RWPE2 (cell line): Measurements from ENCODE around the gene ITPR3.
A peak's percentile ranks its signal among the peaks of the same experiment; 100 is the strongest.

ENCODE experiments used
- ATAC-seq: fragments of 200-7000 bp; cut with Tn5 transposase; 3 replicates; pipeline ENCODE4 v1.9.1; 2021; ENCODE audit warnings: low read depth
- DNase-seq: peaks from one replicate; pipeline ENCODE4 v3.0.0-alpha.2; 2020; ENCODE audit warnings: low spot score
- H3K27ac ChIP-seq: fragments of 450-650 bp; 2 replicates; pipeline ENCODE4 v1.5.1; 2017; ENCODE audit warnings: mild to moderate bottlenecking; ENCODE audit not compliant: poor library complexity, severe bottlenecking
- H3K27me3 ChIP-seq: fragments of 250-450 bp; sonication (Bioruptor Pico); 2 replicates; pipeline ENCODE4 v1.5.1; 2021; ENCODE audit warnings: mild to moderate bottlenecking, moderate library complexity; ENCODE audit not compliant: insufficient read depth, poor library complexity, severe bottlenecking
- H3K36me3 ChIP-seq: fragments of 250-450 bp; sonication (Bioruptor Pico); 2 replicates; pipeline ENCODE4 v1.5.1; 2020; ENCODE audit warnings: low read depth, mild to moderate bottlenecking, moderate library complexity
- H3K4me1 ChIP-seq: fragments of 250-450 bp; sonication (Bioruptor Pico); 2 replicates; pipeline ENCODE4 v1.5.1; 2021; ENCODE audit warnings: mild to moderate bottlenecking, moderate library complexity; ENCODE audit not compliant: insufficient read depth, poor library complexity, severe bottlenecking
- H3K4me3 ChIP-seq: fragments of 250-450 bp; sonication (Bioruptor Pico); 2 replicates; pipeline ENCODE4 v1.5.1; 2021; ENCODE audit warnings: mild to moderate bottlenecking, moderate library complexity; ENCODE audit not compliant: severe bottlenecking
- H3K9me3 ChIP-seq: fragments of 250-450 bp; sonication (Bioruptor Pico); 2 replicates; pipeline ENCODE4 v1.5.1; 2021; ENCODE audit warnings: mild to moderate bottlenecking, moderate library complexity; ENCODE audit not compliant: severe bottlenecking
- TF ChIP-seq, protein P1 (sequence below): fragments of 450-650 bp; IDR thresholded peaks from one replicate; pipeline ENCODE4 v1.5.1; 2017; ENCODE audit warnings: mild to moderate bottlenecking, moderate library complexity; ENCODE audit not compliant: poor library complexity, severe bottlenecking

The ITPR3 gene

DNA sequence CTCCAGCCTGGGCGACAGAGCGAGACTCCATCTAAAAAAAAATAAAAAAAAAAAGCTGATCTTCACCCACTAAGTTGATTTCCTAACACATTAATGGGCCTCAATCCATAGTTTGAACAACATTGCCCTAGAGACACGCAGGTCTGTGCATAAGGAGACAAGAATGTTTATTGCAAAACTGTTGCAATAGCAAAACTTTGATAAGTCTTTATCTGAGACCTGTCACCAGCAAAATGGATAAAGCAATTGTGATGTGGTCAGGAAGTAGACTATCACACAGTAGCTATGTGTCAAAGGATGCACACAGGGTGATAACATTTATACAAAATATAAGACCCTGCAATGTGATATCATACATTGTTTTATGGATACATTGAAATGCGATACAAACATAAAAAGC is 4.2 kb upstream of the ITPR3 start:
- H3K9me3 ChIP-seq = no peaks in the 10 kb centered on the region
- ATAC-seq = no peak
- H3K27ac ChIP-seq = no peak overlapping the region
- DNase-seq = no peak
- TF ChIP-seq, protein P1, sequence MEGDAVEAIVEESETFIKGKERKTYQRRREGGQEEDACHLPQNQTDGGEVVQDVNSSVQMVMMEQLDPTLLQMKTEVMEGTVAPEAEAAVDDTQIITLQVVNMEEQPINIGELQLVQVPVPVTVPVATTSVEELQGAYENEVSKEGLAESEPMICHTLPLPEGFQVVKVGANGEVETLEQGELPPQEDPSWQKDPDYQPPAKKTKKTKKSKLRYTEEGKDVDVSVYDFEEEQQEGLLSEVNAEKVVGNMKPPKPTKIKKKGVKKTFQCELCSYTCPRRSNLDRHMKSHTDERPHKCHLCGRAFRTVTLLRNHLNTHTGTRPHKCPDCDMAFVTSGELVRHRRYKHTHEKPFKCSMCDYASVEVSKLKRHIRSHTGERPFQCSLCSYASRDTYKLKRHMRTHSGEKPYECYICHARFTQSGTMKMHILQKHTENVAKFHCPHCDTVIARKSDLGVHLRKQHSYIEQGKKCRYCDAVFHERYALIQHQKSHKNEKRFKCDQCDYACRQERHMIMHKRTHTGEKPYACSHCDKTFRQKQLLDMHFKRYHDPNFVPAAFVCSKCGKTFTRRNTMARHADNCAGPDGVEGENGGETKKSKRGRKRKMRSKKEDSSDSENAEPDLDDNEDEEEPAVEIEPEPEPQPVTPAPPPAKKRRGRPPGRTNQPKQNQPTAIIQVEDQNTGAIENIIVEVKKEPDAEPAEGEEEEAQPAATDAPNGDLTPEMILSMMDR = no peak
- peaks cover 22% of the 10 kb centered on the region for H3K4me1 ChIP-seq
- 0 out of 2 replicates have a peak, but pooled peaks cover 3% of the 10 kb centered on the region for H3K36me3 ChIP-seq
- no peaks in the 10 kb centered on the region for H3K27me3 ChIP-seq
- H3K4me3 ChIP-seq = no peak overlapping the region

DNA sequence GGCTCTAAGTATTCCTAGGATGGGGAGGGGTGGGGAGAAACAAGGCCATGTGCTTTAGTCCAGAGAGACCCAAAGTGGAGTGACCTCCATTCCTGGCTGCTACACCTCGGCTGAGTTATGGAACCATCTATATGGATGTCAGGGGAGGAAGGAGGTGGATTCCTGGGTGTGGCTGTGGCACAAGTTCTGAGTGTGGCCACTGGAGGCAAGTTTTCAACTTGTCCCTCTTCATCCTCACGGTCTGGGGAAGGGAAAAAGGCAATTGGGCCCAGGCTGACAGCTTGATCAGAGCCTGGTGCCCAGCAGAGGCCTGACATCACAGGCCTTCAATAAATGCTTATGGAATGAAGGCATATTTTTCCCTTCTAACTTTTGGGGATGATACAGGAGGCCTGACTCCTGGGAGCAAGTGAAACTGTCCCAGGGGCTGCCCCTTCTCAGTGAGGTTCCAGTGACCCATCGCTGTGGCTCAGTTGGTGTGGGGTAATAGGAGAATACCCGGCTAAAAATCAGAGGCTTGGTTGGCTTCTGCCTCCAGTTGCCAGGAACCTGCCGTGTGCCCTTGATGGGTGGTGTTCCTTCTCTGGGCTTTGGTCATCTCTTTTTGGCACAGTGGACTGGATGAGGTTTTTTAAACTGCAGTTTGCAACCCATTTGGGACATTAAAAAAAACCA is 1.8 kb upstream of the ITPR3 start:
- no peak for DNase-seq
- peaks cover 13% of the 10 kb centered on the region for H3K4me1 ChIP-seq

DNA sequence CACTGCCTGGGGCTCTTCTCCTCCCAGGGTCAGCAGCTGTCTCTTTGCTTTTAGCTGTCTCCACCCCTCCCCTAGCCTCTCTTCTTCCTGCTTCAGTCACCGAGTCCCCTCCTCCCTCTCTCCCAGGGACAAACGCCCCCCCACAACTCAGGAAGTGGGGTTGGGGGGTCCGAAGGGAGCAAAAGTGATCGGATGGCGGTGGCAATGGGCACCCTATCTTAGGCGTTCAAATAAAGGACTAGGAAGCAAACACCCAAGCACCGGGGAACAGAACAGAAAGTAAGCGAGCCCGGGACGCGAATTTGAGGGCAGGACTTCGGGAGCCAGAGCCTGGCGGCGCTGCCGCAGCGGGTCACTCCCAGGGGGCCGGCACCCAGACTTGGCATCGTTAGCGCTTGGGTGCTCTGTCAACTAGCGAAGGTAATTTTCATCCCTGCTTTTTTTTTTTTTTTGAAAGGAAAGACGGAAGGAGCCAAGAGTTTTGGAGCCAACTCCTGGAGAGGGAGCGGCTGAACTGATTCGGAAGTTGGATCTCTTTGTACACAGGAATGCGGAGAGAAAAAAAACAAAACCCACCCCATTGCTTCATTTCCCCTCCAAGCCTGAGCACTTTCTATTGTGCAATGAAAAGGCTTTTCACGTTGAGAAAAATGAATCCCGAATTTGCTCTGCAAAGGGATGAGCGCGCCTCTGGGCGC is 815 bp upstream of the ITPR3 start:
- Histone ChIP-seq H3K4me3 (peak overlapping the region; percentile 98), H3K36me3 (peaks cover 27% of the 10 kb centered on the region), H3K27ac (peak overlapping the region; percentile 96), H3K4me1 (peaks cover 13% of the 10 kb centered on the region), H3K9me3 (no peaks in the 10 kb centered on the region), H3K27me3 (no peaks in the 10 kb centered on the region)
- DNase-seq (no peak), ATAC-seq (0 out of 3 replicates have a peak, but pooled peaks have one; percentile 7)
- TF ChIP-seq, protein P1 = no peak

More for the DNA sequence above, 1.8 kb upstream of the ITPR3 start:
- TF ChIP-seq, protein P1 = peak; percentile 7
- Histone ChIP-seq H3K9me3 (no peaks in the 10 kb centered on the region), H3K36me3 (peaks cover 20% of the 10 kb centered on the region), H3K27ac (peak overlapping the region; percentile 96), H3K4me3 (no peak overlapping the region), H3K27me3 (no peaks in the 10 kb centered on the region)
- ATAC-seq = no peak

DNA sequence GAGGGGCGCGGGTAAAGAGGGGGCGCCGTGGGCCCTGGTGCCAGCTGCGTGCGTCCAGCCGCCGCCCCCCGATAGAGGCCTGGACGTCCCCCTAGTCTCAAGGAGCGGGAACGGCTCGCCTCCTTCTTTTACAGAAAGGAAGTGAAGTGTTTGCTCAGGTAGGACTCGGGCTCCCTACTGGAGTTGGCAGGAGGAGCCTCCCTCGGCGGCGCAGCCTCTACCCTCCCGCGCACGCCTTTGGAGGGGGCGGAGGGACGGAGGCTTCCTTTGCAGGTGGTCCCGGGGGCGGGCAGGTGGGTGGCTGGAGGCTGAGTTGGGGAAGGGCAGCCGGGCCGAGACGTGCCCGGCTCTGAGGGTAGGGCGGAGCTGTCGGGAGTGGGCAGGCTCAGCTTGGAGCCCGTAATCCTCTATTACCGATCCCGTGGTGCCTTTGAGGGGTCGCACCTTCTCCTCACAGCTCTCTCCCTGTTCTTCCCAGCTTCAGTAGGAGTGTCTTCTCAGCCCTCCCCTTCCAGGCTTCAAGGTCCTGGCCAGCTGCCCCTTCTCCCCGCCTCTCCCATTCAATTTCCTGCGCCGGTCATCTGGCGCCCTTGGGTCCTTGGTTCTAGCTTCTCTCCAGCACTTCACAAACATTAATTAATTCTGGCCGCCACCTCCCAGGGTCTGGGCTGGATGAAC is 728 bp downstream of the ITPR3 start:
- Histone ChIP-seq H3K4me1 (peaks cover 13% of the 10 kb centered on the region), H3K4me3 (peak overlapping the region; percentile 98), H3K9me3 (no peaks in the 10 kb centered on the region), H3K36me3 (peaks cover 42% of the 10 kb centered on the region), H3K27ac (peak overlapping the region; percentile 96), H3K27me3 (no peaks in the 10 kb centered on the region)
- DNase-seq (no peak), ATAC-seq (peak; percentile 37)
- TF ChIP-seq, protein P1 = no peak
